ENCODE data around the gene MSX1.

DNA sequence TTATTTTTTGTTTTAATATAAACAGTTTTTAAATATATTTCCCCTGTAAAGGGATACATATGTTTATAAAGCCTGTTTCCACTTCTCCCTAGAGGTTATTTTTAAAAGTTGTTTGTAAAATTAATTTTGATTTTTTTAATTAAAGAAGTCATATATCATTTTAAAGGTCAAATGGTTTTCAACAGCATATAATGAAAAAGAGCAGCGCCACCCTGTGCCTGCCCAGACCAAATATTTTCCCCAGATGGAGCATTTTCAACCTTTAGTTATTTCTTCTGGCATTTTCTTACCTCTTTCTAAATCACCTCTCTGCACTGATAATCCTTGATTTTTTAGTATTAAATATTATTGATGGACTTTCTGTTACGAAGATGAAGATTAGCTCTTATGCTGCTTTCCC is 21.0 kb downstream of the MSX1 start:
- peak; percentile 55 for TF ChIP-seq CTCF (conservative IDR thresholded peaks at IDR 0.05)
- no peak for TF ChIP-seq EZH2 (IDR thresholded peaks at IDR 0.05; ENCODE audit: low read depth)
